ENCODE results near the gene PRKAR2B.
"Not testable (repeated sequence)": the region's sequence is repeated elsewhere in the genome, so short reads cannot be mapped to it uniquely, and the experiment has no call there.

PRKAR2B gene

DNA sequence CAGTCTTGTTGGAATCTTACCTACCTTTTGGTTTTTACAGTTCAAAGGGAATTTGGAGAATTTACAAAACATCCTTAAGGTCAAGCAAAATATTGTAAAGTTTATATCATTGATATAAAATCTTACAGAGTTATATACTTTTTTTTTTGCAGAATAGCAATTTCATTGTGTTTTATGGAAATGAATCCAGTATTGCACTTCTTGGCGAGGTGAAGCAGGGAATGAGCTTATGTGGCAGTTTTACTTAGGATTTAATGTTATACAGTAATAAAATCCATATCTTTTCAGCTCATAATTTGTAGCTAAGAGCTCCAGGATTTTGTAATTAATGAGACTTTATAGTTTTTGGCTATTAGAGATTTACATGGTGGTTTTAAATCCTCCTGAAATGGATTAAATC lies 5.0 kb downstream of the PRKAR2B start:
- no peak for DNase-seq

DNA sequence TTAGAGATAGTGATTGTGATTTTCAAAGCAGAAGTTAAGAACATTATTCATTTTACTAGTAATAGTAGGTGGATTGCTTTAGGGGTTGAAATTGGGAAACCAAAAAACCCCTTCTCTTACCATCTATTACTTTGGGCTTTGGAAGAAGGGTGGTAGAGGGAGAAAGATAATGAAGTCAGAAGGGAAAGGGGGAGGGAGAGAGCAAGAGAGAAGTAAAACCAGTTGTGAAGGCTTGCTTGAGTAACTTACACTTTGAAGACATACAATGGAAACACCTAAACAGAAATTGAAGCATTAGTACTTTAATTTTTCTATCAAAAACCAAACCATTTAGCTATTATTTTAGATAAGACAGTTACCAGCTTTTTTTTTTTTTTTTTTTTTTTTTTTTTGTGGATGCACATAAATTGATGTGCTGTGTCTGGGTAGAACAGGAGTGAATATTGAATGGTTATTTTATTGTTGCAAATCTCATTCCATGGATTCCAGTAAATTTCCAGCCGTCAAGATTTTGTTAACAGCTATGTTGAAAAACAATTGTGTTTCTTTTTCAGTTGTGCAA lies 5.5 kb downstream of the PRKAR2B start:
- no peak for DNase-seq

DNA sequence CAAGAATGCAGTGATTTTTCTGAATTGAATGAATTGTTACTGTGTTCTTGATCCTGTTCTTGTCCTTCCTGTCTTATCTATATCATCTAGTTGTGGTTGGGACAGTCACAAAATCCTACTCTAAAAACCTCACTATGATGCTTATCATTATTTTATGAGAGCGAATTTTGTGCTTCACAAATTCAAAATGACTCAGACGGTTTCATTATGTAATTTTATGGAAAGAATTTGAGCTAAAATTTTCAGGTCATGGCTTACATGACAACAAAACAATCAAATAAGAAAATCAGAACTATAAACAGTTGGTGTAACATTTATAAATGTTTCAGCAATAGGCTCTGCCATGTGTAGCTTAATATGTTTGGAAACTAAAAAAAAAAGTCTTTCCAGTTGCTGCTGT lies 6.9 kb downstream of the PRKAR2B start:
- DNase-seq: no peak

DNA sequence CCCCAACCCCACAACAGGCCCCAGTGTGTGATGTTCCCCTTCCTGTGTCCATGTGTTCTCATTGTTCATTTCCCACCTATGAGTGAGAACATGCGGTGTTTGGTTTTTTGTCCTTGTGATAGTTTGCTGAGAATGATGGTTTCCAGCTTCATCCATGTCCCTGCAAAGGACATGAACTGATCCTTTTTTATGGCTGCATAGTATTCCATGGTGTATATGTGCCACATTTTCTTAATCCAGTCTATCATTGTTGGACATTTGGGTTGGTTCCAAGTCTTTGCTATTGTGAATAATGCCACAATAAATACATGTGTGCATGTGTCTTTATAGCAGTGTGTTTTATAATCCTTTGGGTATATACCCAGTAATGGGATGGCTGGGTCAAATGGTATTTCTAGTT lies 10.5 kb downstream of the PRKAR2B start:
- DNase-seq: not testable (repeated sequence)

DNA sequence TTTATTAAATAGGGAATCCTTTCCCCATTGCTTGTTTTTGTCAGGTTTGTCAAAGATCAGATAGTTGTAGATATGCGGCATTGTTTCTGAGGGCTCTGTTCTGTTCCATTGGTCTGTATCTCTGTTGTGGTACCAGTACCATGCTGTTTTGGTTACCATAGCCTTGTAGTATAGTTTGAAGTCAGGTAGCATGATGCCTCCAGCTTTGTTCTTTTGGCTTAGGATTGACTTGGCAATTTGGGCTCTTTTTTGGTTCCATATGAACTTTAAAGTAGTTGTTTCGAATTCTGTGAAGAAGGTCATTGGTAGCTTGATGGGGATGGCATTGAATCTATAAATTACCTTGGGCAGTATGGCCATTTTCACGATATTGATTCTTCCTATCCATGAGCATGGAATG lies 11.6 kb downstream of the PRKAR2B start:
- DNase-seq: not testable (repeated sequence)

DNA sequence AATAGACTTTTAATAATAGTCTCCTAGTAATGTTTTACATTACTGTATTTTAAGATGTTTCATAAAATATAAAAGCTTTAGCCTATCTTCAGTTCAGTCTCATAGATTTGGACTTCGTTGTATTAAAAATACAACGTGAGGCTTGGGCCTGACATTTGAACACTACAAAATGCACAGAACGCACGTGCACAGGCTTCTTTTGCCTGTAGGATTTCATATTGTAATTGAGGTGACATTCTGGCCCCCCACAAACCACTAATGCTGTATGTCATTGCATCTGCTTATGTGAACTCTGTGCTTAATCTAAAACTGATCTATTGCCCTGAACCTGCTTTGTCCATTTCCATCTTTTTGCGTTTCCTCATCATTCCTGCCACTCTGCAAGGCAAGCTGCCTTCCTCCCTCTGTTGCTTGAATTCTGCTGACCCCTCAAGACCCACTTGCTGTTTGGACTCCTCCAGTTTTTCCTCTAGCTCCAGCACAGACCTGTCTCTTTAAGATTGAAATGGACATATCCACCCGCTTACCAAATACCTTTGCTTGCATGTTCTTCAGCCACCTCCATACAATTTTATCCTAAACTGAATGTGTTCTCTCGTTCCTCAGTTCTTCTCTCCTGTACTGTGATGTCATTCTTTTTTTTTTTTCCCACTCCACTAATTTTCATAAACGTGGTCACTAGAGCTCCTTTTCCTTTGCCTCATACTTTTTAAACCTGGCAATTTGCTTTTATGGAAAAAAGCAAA lies 12.4 kb downstream of the PRKAR2B start:
- DNase-seq: no peak

DNA sequence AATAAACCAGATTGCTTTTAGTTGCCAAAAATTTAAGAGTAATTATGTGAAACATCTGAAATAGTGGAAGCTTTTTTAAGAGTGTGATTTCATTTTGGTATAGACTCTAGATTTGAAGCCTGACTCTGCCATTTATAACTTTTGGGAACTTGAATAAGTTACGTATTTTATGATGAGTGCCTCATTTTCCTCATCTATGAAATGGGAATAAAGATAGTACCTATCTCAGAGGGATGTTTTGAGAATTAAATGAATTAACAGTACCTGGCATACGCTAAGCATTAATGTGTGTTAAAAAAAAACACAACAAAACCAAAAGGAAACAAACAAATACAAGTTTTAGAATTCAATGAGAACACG lies 12.9 kb downstream of the PRKAR2B start:
- no peak for DNase-seq

DNA sequence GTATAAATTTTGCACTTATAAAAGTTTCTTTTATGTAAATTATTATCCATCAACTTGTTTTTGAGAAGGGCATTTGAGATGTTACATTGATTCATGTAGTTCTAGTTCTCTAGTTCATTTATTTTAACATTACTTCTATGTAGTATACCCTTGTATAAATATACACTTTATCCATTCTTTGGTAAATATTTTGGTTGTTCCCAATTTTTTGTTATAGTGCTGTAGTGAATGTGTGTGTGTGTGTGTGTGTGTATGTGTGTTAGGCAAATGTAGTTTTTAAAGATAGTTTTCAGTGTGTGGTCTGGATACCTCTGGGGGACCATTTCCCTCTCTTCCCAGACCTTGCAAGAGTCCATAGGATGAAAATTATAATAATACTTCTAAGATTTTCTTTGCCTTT lies 15.0 kb downstream of the PRKAR2B start:
- no peak for DNase-seq

DNA sequence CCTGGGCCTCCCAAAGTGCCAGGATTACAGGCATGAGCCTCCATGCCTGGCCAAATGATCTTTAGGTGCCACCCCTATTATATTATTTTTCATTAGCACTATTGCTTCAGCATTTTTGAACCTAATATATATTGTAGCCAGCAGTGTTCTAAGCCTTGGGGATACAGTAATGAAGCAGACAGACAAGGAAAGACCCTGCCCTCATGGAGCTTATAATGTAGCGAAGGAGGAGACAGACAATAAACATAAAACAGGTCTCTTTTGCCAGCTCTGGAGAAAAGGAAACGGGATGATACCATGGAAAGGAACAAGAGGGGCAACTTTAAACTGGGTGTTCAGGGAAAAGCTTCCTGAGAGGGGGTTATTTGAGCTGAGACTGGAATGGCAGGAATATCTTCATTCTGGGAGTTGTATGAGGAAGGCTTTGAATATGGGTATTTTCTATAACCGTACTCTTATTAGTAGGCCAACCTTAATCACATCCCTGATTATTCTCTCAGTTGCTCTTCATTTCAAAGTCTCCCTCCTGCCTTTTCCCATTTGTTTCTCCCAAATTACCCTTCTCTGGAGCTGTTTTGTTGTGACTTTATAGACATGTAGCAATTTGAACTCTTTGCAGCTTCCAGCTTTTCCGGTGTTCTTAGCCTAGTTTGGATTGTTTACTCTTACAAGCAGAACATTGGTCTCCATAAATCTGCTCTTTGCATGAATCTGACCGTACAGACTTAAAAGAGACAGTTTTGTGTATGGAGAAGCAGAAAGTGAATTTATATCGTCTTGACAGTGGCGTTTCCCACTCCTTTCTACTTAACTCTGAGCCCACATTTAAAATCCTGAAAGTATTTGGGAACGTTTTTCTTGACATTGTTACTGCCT lies 19.0 kb downstream of the PRKAR2B start:
- DNase-seq: no peak

DNA sequence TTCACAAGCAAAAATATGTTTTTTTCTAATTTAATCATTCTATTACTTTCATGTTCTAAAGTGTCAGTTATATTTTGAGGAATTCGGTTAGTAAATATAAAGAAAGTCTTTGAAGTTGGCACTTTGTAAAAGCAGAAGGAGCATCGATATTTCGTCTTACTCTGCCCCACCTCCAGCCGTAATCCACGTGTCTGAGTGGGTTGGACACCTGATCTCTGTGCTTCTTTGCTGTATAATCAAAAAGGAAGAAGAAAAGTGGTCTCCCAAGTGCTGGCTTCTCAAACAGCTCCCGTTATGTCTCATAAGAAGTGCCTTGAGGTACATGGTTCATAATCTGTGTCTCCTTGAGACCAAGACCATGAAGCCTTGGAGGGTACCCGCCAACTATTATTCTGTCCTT lies 19.8 kb downstream of the PRKAR2B start:
- no peak for DNase-seq

DNA sequence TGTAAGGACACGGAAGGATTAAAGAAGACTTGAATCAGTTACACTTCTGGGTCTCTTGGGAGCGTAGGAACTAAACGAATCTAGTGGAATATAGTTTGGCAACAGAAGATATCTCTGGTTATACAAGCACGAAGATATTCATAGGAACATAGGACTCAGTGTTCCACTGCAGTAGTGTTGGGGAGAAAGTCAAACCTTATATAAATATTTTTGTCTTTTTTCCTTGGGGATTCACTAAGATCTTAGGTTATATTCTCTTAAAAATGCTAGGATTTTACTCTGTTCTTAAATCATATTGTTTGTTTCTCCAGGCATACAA lies 21.4 kb downstream of the PRKAR2B start:
- DNase-seq: no peak

DNA sequence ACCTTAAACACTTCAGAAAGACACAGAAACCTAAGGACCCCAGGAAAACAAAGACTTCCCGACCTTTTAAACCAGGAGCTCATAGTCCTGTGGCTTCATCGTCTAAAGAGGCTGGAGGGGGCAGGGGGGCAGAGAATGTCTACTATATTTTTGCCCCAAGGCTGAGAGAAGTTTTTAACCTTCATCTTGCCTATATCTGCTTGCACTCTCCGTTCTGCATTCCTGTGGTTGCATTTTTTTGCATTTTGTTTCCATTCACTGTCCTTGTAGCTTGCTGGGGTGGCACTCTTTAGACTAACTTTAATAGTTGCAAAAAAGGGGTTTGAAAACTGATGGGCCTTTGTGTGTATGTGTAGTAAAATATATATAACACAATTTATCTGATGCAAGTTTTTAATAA lies 23.7 kb downstream of the PRKAR2B start:
- no peak for DNase-seq

DNA sequence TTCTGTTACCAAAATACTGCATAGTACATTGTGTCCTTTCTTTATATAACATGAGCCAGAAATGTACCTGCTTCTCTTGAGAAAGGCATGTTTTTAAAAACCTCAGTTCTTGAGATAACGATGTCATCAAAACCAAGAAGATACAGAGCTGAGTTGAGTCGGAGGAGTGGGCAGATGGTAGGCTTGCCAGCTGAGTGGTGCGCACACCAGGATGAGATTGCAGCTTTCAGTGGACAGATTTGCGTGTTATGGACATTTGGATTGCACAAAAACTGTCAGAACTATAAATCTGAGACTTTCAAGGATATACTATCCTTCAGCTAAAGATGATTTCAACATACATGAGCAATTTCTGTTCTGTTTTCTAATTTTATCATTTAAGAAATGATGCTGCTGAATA lies 25.0 kb downstream of the PRKAR2B start:
- no peak for DNase-seq

DNA sequence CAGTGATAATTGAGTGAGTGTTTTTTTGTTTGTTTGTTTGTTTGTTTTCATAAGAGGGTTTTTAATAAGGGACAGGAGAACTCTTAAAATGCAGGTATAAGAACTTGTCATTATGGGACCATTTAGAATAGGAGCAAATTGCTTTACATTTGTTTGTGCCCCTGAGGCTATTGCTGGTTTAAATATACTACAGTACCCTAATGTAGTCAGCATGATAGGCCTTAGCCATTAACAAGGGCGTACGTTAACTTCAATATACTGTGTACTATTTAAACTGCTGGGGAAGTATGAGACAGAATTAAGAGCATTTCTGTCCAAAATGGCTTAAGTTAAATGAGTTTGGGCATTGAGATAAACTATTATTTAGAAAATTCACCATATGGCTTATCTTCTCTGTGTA lies 26.2 kb downstream of the PRKAR2B start:
- no peak for DNase-seq

DNA sequence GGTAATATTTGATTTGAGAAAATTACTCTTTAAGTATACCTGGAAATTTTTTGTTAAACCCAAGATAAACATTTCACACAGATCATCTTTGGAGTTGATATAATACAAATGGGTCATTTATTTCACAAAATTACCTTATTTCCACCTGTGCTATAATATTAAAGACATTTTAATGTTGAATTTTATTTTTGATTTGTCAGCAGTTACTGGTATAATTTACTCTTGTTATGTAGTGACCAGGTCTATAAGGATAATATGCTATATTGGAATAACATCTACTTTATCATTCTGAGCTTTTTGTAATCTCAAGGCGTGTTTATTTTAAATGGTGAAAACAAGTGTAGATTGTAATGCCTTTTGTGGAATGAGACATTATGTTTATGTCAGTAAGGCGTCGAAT lies 26.6 kb downstream of the PRKAR2B start:
- DNase-seq: no peak

DNA sequence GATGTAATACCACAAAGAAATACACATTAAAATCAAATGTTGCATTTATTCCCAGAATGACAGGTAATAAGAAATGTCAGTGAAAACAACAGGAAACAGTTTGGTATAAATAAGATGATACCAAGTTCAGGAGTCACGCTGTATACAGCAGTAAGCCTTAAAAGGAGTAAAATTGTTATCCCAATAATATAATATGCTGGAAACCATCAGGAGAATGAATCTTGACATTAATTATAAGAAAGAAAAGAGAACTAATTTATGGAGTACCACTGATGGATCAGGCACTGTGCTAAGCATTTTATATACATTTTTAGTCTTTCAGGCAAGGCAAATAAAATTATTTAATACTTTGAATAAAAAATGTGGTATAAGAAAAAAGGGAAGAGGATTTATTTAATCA lies 27.6 kb downstream of the PRKAR2B start:
- no peak for DNase-seq

DNA sequence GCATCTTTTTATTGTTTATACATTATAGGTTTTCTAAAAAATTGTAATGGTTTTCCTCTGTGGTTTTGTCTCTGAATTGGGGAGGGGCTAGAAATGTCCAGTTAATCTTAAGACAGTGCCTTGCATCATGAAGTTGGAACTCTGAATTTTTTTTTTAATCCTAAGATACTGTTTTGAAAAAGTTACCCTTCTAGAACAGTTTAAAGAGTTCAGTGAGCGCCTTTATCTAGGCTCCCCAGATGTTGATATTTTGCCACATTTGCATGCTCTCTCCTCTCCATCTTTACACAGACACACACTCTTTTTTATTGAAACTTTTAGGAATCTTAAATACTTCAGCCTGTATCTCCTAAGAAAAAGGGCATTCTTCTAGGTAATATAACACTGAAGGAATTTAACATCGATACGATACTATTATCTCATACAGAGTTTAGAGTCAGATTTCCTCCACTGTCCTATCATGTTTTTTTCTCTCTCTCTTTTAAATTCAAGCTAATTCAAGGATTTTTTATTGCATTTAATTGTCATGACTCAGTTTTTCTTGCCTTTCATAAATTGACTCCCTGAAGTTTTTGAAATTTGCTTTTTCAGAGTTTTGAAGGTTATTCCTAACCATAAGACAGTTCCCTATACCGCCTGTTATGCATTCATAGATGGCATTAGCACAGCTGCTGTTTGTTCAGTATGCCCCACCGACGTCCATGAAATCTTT lies 31.5 kb downstream of the PRKAR2B start:
- DNase-seq: no peak

DNA sequence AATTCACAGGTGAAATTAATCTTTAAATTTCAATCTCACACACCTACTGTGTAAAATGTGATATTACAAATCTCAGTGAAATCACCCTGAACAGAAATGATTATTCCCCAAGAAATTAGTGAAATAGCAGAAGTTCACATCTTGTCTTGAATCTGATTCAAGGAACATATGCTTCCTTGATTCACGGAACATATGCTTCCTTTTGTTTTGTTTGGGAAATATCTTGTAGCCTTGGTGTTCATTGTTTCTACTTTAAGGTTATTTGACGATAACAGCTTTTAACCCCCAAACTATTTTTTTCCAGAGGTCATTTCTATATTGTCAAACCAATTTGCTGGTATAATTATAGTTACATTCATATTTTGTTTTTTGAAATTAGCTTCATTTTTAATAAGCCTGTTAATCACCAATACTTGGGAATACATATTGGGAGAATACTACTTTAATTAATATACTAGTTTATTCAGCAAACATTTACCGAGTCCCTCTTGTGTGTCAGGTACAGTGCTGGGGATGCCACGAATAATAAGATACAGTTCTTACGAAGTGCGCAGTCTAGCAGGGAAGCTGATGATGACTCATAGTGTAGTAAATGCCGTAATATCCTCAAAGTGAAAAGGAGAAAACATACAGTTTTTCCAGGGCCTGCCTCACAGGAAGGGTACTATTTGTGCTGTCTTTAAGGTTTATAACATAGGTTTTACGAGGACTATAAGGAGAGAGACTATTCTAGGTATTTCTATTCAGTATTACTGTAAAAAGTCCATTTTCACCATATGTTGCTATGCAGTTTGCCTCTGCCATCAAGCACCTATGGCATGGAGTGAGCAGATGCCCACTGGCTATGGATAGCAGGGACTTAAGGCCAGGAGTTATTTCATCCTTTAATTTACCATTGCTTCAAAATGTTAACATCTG lies 32.5 kb downstream of the PRKAR2B start:
- DNase-seq: no peak

DNA sequence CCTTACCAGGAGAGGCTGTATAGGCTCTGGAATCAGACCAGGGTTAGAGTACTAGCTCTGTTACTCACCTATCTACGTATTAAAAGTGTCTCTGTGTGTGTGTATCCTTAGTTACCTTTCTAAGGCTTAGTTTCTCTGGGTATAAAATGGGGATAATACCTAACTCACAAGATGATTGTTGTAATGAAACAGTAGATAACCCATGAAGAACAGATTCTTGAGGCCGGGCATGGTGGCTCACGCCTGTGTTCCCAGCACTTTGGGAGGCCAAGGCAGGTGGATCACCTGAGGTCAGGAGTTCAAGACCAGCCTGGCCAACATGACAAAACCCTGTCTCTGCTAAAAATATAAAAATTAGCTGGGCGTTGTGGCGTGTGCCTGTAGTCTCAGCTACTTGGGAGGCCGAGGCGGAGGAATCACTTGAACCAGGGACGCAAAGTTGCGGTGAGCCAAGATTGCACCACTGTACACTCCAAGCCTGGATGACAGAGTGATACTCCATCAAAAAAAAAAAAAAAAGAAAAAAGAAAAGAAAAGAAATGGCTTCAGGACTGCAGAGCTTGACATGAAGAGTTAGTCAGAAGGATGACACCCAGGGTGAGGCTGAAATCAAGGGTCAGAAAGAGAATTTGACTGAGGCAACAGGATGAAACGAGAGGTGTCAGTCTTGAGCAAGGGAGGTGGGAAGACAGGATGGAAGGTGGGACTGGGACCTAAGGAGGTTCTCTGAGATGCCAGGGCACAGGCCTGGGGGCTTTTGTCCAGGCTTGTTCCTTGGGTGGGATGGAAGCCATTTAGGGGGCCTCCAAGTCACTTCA lies 33.4 kb downstream of the PRKAR2B start:
- DNase-seq: no peak

DNA sequence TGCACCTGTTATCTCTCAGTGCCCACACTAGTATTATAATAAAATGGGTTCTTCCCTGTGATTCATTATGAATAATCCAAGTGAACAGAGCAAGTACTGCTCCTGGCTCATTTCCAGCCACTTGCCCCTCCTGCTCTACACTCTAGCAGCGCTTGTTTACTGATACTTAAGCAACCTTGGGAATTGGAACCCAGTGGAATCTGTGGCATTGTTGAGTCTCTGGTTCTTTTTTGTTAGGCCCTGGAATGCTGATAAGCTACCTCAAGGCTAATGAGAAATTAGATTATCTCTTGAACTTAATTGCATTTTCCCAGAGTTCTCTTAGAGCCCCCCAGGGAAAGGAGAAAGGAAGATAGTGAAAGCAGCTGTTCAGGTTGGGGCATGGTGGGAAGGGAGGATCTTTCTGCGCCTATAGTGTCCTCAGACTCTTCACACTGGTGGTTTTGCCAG lies 34.0 kb downstream of the PRKAR2B start:
- DNase-seq: peak; percentile 19 to 29

DNA sequence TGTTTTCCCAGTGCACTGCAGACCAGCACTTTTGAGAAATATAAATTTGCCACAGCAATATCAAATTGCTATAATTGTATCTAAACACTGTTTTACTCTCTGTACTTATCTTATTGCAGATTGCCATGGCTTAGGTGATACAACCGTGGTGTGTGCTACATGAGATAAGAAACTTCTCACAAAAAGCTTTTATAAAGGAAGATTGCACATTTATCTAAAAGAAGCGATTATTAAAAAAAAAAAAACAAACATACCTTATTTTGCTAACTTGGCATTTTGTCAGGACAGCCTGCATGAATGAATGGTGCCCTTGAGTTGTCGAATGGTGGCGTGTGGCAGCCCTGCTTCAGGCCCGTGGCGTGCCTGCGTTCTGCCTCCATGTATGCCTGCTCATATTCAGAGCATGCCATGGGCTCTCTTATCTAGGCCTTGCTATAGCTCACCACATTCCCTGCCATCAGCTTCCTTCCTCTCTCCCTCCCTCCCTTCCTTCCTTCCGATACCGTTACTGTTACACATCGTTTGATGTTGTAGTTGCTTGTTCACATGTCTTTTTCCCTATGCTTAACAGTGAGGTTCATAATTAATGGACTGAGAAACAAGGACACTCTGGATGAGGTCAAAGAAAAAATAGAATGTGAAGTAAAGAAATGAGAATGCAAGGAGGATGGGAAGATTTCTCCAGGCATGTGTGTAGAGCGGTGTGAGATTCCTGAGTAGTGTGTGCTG lies 34.9 kb downstream of the PRKAR2B start:
- no peak for DNase-seq

Data from NCI-H187 (cell line).